HG03159 (cell line): ENCODE data around the gene RNF151.

Experiments used
- ATAC-seq: cut with Tn5 transposase; IDR thresholded peaks from one replicate; pipeline ENCODE4 v1.9.1; 2021; ENCODE audit warnings: mild to moderate bottlenecking, moderate library complexity; ENCODE audit not compliant: unreplicated experiment

Gene RNF151

GRCh38 chr16:1976951-1977874 lies 10.6 kb downstream of the RNF151 start:
- no peak for ATAC-seq

GRCh38 chr16:1977875-1978268 lies 11.2 kb downstream of the RNF151 start:
- ATAC-seq = no peak

DNA sequence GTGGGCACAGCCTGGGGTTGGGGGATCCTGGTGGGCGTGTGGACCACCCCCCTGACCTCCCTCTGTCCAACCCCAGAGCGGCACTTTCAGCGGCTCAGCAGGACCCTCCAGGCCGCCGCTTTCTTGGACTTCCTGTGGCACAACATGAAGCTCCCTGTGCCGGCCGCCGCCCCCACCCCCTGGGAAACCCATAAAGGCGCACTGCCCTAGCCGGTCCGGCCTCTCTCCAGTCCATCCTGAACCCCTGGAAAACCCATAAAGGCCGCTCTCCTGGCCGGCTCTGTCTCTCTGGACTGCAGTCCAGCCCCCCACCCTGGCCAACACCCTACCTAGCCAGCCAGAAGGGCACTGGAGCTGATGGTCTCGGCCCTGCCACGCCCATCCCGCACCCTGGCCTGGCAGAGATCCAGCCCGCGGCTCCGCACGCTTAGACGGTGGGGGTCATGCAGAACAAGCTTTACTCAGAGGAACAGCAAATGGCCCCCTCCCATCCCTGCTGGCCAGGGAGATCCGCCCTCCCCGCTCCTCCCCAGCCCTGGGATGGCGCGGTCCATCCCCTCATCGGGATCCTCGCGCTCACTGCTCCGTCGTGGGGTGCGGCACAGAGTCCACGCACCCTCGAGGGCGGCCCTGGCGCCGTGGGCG lies 11.9 kb downstream of the RNF151 start:
- ATAC-seq = no peak

GRCh38 chr16:1979271-1980029 lies 12.8 kb downstream of the RNF151 start:
- no peak for ATAC-seq

- ATAC-seq = no peak
Observed at GRCh38 chr16:1980030-1980769, 13.5 kb downstream of the RNF151 start.

GRCh38 chr16:1980770-1981087 lies 14.1 kb downstream of the RNF151 start:
- no peak for ATAC-seq

GRCh38 chr16:1981398-1981836 lies 14.8 kb downstream of the RNF151 start, which contains the start of gene NOXO1:
TSS of gene NOXO1 (minus strand) at chr16:1981469. CDS start at chr16:1981179, 290 bp downstream.
- no peak for ATAC-seq

- no peak for ATAC-seq
Observed at GRCh38 chr16:1982013-1982433, 15.4 kb downstream of the RNF151 start.

- no peak for ATAC-seq
Observed at GRCh38 chr16:1982991-1983543, 16.4 kb downstream of the RNF151 start.

DNA sequence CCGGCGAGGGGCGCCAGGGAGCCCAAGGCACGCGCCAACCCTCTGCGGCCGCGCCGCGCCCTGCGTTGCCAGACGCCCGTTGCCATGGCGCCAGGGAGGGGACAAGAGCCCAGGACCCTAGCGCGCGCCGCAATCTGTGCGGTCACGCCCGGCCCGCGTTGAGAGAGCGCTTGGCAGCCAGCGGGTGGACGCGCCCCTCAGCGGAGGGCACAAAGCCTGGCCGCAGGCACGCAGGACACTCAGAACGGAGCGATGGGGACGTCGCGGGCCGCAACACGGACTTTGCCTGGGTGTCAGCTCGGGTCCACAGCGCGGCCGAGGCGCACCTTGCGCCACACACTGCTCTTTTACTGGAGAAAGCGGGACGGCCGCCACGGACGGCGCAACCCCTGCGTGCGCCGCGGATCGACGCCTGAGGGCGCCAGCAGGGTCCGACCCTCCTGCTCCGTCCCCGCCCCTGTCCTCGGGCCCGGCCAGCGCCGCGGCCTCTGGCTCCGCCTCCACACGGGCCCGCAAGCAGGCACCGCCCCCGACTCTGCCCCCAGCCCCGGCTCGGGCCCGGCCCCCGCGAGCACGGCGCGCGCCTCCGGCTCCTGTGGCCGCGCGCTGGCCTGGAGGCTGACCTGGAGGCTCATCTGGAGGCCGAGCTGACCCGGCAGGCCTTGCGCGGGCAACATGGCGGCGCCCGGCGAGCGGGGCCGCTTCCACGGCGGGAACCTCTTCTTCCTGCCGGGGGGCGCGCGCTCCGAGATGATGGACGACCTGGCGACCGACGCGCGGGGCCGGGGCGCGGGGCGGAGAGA lies 17.1 kb downstream of the RNF151 start, which contains the start of gene GFER:
Gene GFER (plus strand): TSS at position 650 of the 803 bp plus-strand sequence. CDS start 26 bp downstream, at position 676.
- peak; percentile 52 for ATAC-seq

- ATAC-seq = peak; percentile 8
Observed at GRCh38 chr16:1984347-1985225, 17.9 kb downstream of the RNF151 start.

GRCh38 chr16:1985466-1986150 lies 19.0 kb downstream of the RNF151 start:
- ATAC-seq = no peak

DNA sequence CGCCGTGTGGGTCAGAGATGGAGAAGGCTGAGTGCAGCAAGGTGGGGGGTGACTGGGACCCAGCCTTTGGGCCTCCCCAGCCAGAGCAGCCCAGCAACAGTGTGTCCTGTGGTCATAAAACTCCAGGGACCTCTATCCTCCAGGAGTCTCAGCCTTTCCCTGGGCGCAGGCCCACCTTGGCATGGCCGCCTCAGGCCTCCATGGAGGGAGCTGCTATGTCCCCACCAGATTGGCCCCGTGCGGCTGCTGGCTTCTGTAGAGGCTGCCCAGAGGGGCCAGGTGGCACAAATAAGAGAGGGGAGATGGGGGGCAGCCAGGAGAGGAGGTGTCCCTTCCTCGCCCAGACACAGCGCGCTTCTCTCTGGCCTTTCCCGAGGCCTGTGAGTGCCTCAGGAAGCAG lies 20.5 kb downstream of the RNF151 start:
- ATAC-seq = no peak

- no peak for ATAC-seq
Observed at GRCh38 chr16:1989209-1990100, 22.8 kb downstream of the RNF151 start, which contains the start of gene SYNGR3. TSS of gene SYNGR3 (plus strand) at chr16:1989970. CDS start at chr16:1990103, 133 bp downstream.

DNA sequence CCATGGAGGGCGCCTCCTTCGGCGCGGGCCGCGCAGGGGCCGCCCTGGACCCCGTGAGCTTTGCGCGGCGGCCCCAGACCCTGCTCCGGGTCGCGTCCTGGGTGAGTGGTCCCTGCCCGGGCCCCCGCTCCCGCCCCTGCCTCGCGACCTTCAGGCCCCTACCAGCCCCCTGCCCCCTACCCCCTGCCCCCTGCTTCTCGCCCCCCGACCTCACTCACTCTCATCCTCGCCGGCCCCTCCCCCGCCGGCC lies 23.4 kb downstream of the RNF151 start:
- ATAC-seq = no peak

DNA sequence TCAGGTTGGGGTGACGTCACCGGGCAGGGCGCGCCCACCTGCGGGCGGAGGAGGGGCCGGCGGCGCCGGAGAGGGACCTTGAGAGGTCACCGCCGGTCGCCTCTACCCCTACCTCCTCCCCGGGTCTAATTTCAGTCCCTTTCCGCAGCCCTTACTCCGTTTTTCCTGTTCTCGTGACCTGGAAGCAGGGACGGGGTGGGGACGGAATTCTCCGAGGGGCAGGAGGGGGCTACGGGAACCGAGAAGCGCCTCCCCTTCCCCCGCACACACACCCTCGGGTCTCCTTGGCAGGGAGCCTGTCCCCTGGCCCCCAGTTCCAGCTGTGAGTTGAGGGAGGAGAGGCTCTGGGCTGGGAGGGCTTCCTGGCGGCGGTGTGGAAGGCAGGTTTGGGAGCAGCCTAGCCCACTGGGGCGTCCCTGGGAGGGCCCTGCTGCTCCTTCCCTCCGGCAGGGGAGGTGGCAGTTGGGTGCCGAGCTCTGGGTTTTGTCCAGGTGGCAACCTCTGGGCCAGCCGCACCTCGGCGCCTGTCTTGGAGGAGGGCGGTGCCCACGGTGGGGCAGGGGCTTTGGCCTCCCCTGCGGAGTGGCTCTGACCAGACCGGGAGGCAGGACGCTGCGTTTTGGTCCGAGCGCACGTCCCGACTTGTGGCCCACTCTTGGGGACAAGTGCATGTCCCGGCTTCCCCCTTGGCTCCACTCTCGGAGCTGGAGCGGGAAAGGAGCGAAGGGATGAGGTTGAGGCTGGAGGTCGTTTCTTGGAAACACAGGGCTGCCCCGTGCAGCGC lies 23.9 kb downstream of the RNF151 start:
- peak; percentile 4 for ATAC-seq
